Pancreas (tissue), 10 donors: Measurements from ENCODE around the gene AUNIP. TPM values are rescaled to one million over a fixed set of nuclear protein-coding genes. Genes with fewer than 3 reads are reported as not detected.

Source experiments
- ATAC-seq, 4 donors: fragments of 200-7000 bp; cut with Tn5 transposase; one replicate each; pipeline versions ENCODE4 v1.8.0 to v1.9.1; 2020; ENCODE audit warnings: mild to moderate bottlenecking in 4 of 4, moderate library complexity in 4 of 4
- DNase-seq, 6 donors: peaks; one replicate each; pipeline ENCODE4 v3.0.0-alpha.2; 2020
- FAIRE-seq: peaks from 2 replicates; lab custom pipeline; 2012; peaks lifted over from hg19 to GRCh38; lab: Jason Lieb, UNC
- H3K27ac ChIP-seq, 4 donors: fragments of 200-600 bp; sonication (generic); 1 replicate in 3 of 4; 2 replicates in 1 of 4; pipeline versions ENCODE4 v1.5.0 to v1.8.0; 2020
- H3K27me3 ChIP-seq, 4 donors: fragments of 200-600 bp; one replicate each; pipeline ENCODE4 v1.8.0; 2021
- H3K36me3 ChIP-seq, 3 donors: fragments of 200-600 bp; sonication (generic) in 1 of 3; one replicate each; pipeline versions ENCODE4 v1.5.0 to v1.8.0; 2020 to 2021
- H3K4me1 ChIP-seq, 3 donors: fragments of 200-600 bp; one replicate each; pipeline ENCODE4 v1.8.0; 2021
- H3K4me3 ChIP-seq, 4 donors: fragments of 200-600 bp; sonication (generic) in 2 of 4; one replicate each; pipeline versions ENCODE4 v1.5.0 to v1.8.0; 2020 to 2021
- H3K9me3 ChIP-seq, 4 donors: fragments of 200-600 bp; one replicate each; pipeline ENCODE4 v1.8.0; 2021
- WGBS, 2 donors: extraction: QIAGEN DNeasy Blood & Tissue Kit; methylation state at CpG; one replicate each; pipeline ENCODE4 v1.1.7; 2013; 5-methylcytosine and 5-hydroxymethylcytosine counted together
- intact Hi-C, 3 donors: fragments of 100-400 bp; cut with DNase I; formaldehyde crosslinking; loops; one replicate each; pipeline versions ENCODE4 v1.11.1 to v1.14.2; 2022
- polyA plus RNA-seq, 2 donors: library from polyadenylated mRNA; stranded (reverse); fragments of 200-250 nt; gene quantifications; one replicate each; pipeline ENCODE4 v1.2.3, GENCODE V29; 2013
- total RNA-seq, 6 donors: library from RNA; stranded (reverse); fragmentation: NEBNext Ultra II Directional in 4 of 6; extraction: Animal tissue kit (Norgen Biotek cat#: 25700) in 4 of 6; gene quantifications; one replicate each; pipeline versions ENCODE4 v1.2.1 to v1.2.4, GENCODE V29; 2021 to 2023
- TF ChIP-seq, protein P1 (sequence below), 4 donors: fragments of 200-600 bp; sonication (generic) in 3 of 4; IDR thresholded peaks; one replicate each; pipeline versions ENCODE4 v1.5.0 to v1.8.0; 2021; ENCODE audit warnings: antibody characterized with exemption in 4 of 4
- donor health status: healthy with polysubstance abuse.
- donor health status: DM: no; HTN: no; CAD: no; lungs with moderate emphysema.
- donor health status: DM: no; HTN: no; CAD: no.
- donor health status: control.
- donor health status: control.
- donor health status: Bipolar disorder and iron deficiency.
- donor health status: DM: yes; HTN: yes; CAD: no.
- donor health status: DM: no; HTN: no; CAD: no.
- donor health status: DM: no; HTN: no; CAD: no.
- donor health status: DM: yes; HTN: yes; CAD: no.

Gene AUNIP
- total and polyA plus RNA-seq, 8 donors = 0.19 to 0.37 (median 0.29) TPM; not detected in 4

DNA sequence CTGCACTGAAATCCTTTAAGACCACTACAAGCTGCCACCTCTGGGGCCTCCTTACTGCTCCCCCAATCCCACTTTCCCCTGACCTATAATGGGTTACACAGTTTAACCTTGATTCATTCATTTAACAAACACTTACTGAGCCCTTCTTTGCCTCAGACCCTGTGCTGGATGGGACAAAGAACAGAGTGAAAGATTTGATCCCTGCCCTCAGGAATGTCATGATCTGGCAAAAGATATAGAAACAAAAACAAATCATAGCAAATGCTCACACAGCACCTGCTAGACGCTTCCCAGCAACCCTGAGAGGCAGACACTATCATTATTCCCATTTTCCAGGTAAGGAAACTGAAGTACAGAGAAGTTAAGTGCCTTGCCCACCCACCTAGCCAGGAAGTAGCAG is 7.0 kb upstream of the AUNIP start:
- 21 to 35% methylated on average over 1 of the region's 1 CpG for WGBS, 2 donors
- H3K9me3 ChIP-seq = no peaks in the 10 kb centered on the region
- ATAC-seq (no peak), FAIRE-seq (no peak), DNase-seq (no peak)
- TF ChIP-seq, protein P1, sequence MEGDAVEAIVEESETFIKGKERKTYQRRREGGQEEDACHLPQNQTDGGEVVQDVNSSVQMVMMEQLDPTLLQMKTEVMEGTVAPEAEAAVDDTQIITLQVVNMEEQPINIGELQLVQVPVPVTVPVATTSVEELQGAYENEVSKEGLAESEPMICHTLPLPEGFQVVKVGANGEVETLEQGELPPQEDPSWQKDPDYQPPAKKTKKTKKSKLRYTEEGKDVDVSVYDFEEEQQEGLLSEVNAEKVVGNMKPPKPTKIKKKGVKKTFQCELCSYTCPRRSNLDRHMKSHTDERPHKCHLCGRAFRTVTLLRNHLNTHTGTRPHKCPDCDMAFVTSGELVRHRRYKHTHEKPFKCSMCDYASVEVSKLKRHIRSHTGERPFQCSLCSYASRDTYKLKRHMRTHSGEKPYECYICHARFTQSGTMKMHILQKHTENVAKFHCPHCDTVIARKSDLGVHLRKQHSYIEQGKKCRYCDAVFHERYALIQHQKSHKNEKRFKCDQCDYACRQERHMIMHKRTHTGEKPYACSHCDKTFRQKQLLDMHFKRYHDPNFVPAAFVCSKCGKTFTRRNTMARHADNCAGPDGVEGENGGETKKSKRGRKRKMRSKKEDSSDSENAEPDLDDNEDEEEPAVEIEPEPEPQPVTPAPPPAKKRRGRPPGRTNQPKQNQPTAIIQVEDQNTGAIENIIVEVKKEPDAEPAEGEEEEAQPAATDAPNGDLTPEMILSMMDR (IDR thresholded peaks at IDR 0.05) = no peak
- H3K27me3 ChIP-seq = no peaks in the 10 kb centered on the region
- no peaks in the 10 kb centered on the region for H3K36me3 ChIP-seq
- H3K4me3 ChIP-seq = no peak overlapping the region
- intact Hi-C loops = no loop called here
- peaks cover 30 to 44% (median 31%) of the 10 kb centered on the region in 3 donors for H3K4me1 ChIP-seq
- H3K27ac ChIP-seq = peak overlapping the region; percentile 46 to 87 (median 84)

DNA sequence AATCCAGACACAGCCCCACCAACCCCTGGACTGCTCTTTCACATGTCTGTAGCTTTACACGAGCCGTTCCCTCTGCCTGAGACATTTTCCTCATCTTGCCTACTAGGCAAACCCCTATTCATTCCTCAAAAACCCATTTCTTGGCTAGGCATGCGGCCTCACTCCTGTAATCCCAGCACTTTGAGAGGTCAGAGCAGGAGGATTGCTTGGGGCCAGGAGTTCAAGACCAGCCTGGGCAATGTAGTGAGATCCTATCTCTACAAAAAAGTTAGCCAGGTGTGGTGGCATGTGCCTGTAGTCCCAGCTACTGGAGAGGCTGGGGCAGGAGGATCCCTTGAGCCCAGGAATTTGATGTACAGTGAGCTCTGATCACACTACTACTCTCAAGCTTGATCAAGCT is 5.2 kb upstream of the AUNIP start:
- Histone ChIP-seq H3K27me3 (no peaks in the 10 kb centered on the region), H3K27ac (no peak overlapping the region), H3K4me3 (no peak overlapping the region), H3K4me1 (peaks cover 20 to 32% (median 21%) of the 10 kb centered on the region in 3 donors), H3K36me3 (no peaks in the 10 kb centered on the region), H3K9me3 (no peaks in the 10 kb centered on the region)
- TF ChIP-seq, protein P1 (IDR thresholded peaks at IDR 0.05) = no peak
- intact Hi-C loops = no loop called here
- no peak for ATAC-seq
- 92 to 97% methylated on average over 3 of the region's 3 CpGs for WGBS, 2 donors
- no peak for DNase-seq
- FAIRE-seq = no peak

DNA sequence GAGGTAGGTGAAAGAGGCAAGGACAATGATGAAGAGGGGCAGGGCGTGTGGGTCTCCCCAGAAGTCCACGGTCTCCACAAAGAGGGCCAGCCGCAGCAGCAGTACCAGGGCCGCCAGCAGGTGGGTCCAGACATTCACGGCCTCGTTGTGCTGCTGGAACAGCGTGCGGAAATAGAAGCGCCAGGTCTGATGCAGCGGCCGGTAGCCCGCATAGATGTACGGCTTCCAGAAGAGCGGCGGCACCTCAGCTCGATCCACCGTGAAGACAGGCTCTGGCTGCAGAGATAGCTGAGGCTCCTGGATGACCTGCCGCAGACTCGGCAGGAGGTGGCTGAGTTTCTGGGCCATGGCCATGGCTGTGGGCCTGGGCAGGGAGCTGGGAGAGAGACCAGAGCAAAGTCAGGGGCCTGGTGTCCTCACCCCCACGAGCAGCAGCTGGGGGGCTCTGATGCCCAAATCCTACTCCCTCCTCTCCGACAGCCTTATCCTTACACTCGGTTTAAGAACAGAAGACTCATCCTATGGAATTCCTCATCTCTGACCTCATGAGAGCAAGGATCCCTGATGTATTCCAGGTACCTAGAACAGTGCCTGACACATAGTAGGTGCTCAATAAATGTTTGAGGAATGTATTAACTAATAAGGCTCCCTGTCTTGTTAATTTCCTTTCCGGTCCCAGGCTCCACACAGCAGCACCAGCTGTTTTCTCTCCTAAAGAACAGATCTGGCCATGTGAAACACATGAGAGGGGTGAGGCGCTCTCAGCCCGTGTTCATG is 4.4 kb upstream of the AUNIP start:
- TF ChIP-seq, protein P1 (IDR thresholded peaks at IDR 0.05) = no peak
- Histone ChIP-seq H3K27me3 (no peaks in the 10 kb centered on the region), H3K27ac (no peak overlapping the region), H3K4me3 (no peak overlapping the region), H3K4me1 (peaks cover 20 to 32% (median 22%) of the 10 kb centered on the region in 3 donors), H3K9me3 (no peaks in the 10 kb centered on the region), H3K36me3 (no peaks in the 10 kb centered on the region)
- WGBS, 2 donors = 91 to 94% methylated on average over 25 of the region's 25 CpGs
- no peak for FAIRE-seq
- intact Hi-C loops = no loop called here
- no peak for ATAC-seq
- no peak for DNase-seq

DNA sequence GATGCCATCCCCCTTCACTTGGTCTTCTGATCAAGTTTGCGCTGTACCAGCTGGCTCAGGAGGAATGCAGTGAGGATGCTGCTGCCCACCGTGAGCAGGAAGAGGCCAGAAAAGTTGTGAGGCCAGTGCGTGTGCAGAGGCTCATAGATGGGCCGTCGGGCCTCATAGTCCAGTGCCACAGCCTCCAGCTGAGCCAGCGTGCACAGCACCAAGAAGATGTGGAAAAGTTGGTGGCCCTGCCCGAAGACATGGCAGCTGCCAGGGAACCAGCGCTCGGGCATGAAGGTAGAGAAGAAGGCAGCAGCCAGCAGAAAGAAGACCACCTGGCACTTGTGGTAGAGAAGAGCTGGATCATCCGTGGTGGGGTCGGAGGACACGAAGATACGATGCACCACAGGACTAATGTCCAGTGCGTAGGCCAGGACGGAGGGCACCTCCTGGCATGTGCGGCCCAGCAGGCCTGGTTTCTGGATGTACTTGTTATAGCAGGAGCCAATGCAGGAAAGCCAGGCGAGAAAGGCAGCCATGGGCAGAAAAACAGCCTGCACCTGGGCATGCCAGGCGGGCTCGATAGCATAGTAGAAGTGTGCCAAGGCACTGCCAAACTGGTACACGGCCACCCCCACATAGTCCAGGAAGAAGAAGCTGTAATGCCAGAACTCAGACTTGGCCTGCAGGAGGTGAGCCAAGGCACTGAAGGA is 3.7 kb upstream of the AUNIP start:
- intact Hi-C loops = no loop called here
- DNase-seq (no peak), ATAC-seq (no peak), FAIRE-seq (no peak)
- WGBS, 2 donors = 81 to 87% methylated on average over 20 of the region's 20 CpGs
- TF ChIP-seq, protein P1 (IDR thresholded peaks at IDR 0.05) = no peak
- Histone ChIP-seq H3K4me3 (no peak overlapping the region), H3K36me3 (no peaks in the 10 kb centered on the region), H3K9me3 (no peaks in the 10 kb centered on the region), H3K27me3 (no peaks in the 10 kb centered on the region), H3K27ac (no peak overlapping the region), H3K4me1 (peaks cover 14 to 26% (median 15%) of the 10 kb centered on the region in 3 donors)
